Thoracic aorta (tissue), 2 donors: Measurements from ENCODE around the gene LYST. TPM values are rescaled to one million over a fixed set of nuclear protein-coding genes. Genes with fewer than 3 reads are reported as not detected.
"Not testable (repeated sequence)": the region's sequence is repeated elsewhere in the genome, so short reads cannot be mapped to it uniquely, and the experiment has no call there.

Experiments used
- ATAC-seq: fragments of 150-250 bp; one replicate; pipeline ENCODE4 v1.8.0; 2017; ENCODE audit warnings: low read depth; ENCODE audit not compliant: insufficient number of reproducible peaks, low FRiP score
- DNase-seq: peaks from one replicate; pipeline ENCODE4 v3.0.0-alpha.2; 2020; ENCODE audit warnings: low spot score
- H3K27ac ChIP-seq, 2 donors: fragments of 200-600 bp; sonication (generic); 1 replicate in 1 of 2; 2 replicates in 1 of 2; pipeline ENCODE4 v1.5.1; 2016; ENCODE audit warnings: mild to moderate bottlenecking in 2 of 2, moderate library complexity in 2 of 2
- H3K27me3 ChIP-seq: fragments of 200-600 bp; sonication (generic); replicated peaks from 2 replicates; pipeline ENCODE4 v1.6.0; 2016; ENCODE audit warnings: mild to moderate bottlenecking; ENCODE audit not compliant: insufficient read depth
- H3K36me3 ChIP-seq: fragments of 200-600 bp; sonication (generic); one replicate; pipeline ENCODE4 v1.5.1; 2016
- H3K4me1 ChIP-seq, 2 donors: fragments of 200-600 bp; sonication (generic); 1 replicate in 1 of 2; 2 replicates in 1 of 2; pipeline versions ENCODE4 v1.5.1 to v1.6.0; 2016; ENCODE audit warnings: low read depth in 2 of 2, mild to moderate bottlenecking in 1 of 2; ENCODE audit not compliant: control insufficient read depth in 1 of 2
- H3K4me3 ChIP-seq: fragments of 200-600 bp; sonication (generic); 2 replicates; pipeline ENCODE4 v1.5.1; 2016; ENCODE audit warnings: mild to moderate bottlenecking
- H3K9me3 ChIP-seq: fragments of 200-600 bp; sonication (generic); 2 replicates; pipeline ENCODE4 v1.5.1; 2016
- CTCF ChIP-seq: fragments of 200-600 bp; sonication (generic); IDR thresholded peaks from one replicate; pipeline ENCODE4 v1.5.1; 2019; ENCODE audit warnings: antibody characterized with exemption
- total RNA-seq, 2 donors: library from RNA; depleted of rRNA; stranded (reverse); fragments of >200 nt; gene quantifications; one replicate each; pipeline versions ENCODE4 v1.1.0 to v1.2.3, GENCODE V29; 2016

Gene LYST
- total RNA-seq, 2 donors from 2014 or later = 32.5 to 32.8 TPM

- Histone ChIP-seq H3K36me3 (peaks cover 15% of the 10 kb centered on the region), H3K4me1 (no peaks in the 10 kb centered on the region), H3K9me3 (no peaks in the 10 kb centered on the region), H3K27ac (no peak overlapping the region), H3K27me3 (no peaks in the 10 kb centered on the region), H3K4me3 (no peak overlapping the region)
- TF ChIP-seq CTCF = no peak
- DNase-seq (no peak), ATAC-seq (no peak)
Measured at GRCh38 chr1:235757587-235758096, 109.1 kb downstream of the LYST start.

- H3K4me3 ChIP-seq, ATAC-seq, H3K27ac ChIP-seq, DNase-seq, H3K4me1 ChIP-seq, H3K27me3 ChIP-seq, H3K9me3 ChIP-seq: not testable (repeated sequence)
- H3K36me3 ChIP-seq = peaks cover 15% of the 10 kb centered on the region
Measured at GRCh38 chr1:235754186-235754585, 112.5 kb downstream of the LYST start.

- Histone ChIP-seq H3K27me3 (no peaks in the 10 kb centered on the region), H3K36me3 (peaks cover 5% of the 10 kb centered on the region), H3K4me1 (no peaks in the 10 kb centered on the region), H3K27ac (no peak overlapping the region), H3K9me3 (no peaks in the 10 kb centered on the region), H3K4me3 (no peak overlapping the region)
- no peak for ATAC-seq
- no peak for TF ChIP-seq CTCF
- DNase-seq = no peak
Measured at GRCh38 chr1:235749755-235750300, 116.9 kb downstream of the LYST start.

- DNase-seq (no peak), ATAC-seq (no peak)
- Histone ChIP-seq H3K4me3 (no peak overlapping the region), H3K4me1 (no peaks in the 10 kb centered on the region), H3K27me3 (no peaks in the 10 kb centered on the region), H3K36me3 (peaks cover 5% of the 10 kb centered on the region), H3K27ac (no peak overlapping the region), H3K9me3 (no peaks in the 10 kb centered on the region)
- TF ChIP-seq CTCF = no peak
Measured at GRCh38 chr1:235748747-235749146, 118.0 kb downstream of the LYST start.

- H3K36me3 ChIP-seq = peaks cover 3% of the 10 kb centered on the region
- H3K9me3 ChIP-seq = no peaks in the 10 kb centered on the region
- DNase-seq (no peak), ATAC-seq (no peak)
- H3K27ac ChIP-seq = no peak overlapping the region
- H3K4me3 ChIP-seq = no peak overlapping the region
- TF ChIP-seq CTCF = no peak
- H3K4me1 ChIP-seq = no peaks in the 10 kb centered on the region
- no peaks in the 10 kb centered on the region for H3K27me3 ChIP-seq
Measured at GRCh38 chr1:235746245-235746644, 120.5 kb downstream of the LYST start.
